H1 (cell line): ENCODE data around the gene UGT1A1. TPM values are rescaled to one million over a fixed set of nuclear protein-coding genes. Genes with fewer than 3 reads are reported as not detected.

ENCODE experiments used
- CHD7 ChIP-seq: fragments of 300-600 bp; sonication (generic); IDR thresholded peaks from 2 replicates; pipeline ENCODE4 v1.7.1; 2012; ENCODE audit warnings: low read length, moderate library complexity, mild to moderate bottlenecking, inconsistent platforms; ENCODE audit not compliant: insufficient replicate concordance
- GTF2F1 ChIP-seq: IDR thresholded peaks from 2 replicates; pipeline ENCODE4 v1.6.1; 2012; ENCODE audit warnings: low read depth, low read length, improper control_type of control experiment, borderline replicate concordance
- HDAC2 ChIP-seq, 2 experiments: fragments of 300-600 bp in 1 of 2; sonication (generic) in 1 of 2; IDR thresholded peaks; 2 replicates each; pipeline ENCODE4 v1.6.1; 2011 to 2012; ENCODE audit warnings: low read depth in 2 of 2, low read length in 2 of 2, mild to moderate bottlenecking in 2 of 2, moderate library complexity in 2 of 2, borderline replicate concordance in 1 of 2, inconsistent platforms in 1 of 2
- KDM5A ChIP-seq: fragments of 200-600 bp; IDR thresholded peaks from 2 replicates; pipeline ENCODE4 v1.7.1; 2012; ENCODE audit warnings: mild to moderate bottlenecking, low read length, inconsistent platforms, mixed read lengths
- RXRA ChIP-seq: IDR thresholded peaks from 2 replicates; pipeline ENCODE4 v1.6.1; 2011; ENCODE audit warnings: low read depth, mild to moderate bottlenecking, low read length, moderate library complexity; ENCODE audit not compliant: insufficient read depth
- ZNF274 ChIP-seq: IDR thresholded peaks from 2 replicates; pipeline ENCODE4 v1.7.0; 2012; ENCODE audit warnings: low read length, borderline replicate concordance; ENCODE audit errors: extremely low read depth
- polyA plus RNA-seq, 7 experiments: library from polyadenylated mRNA; depleted of rRNA in 3 of 7; stranded (reverse) in 5 of 7; unstranded in 2 of 7; fragments of >200 nt in 5 of 7; fragments of 200-250 nt in 2 of 7; gene quantifications; 1 replicate in 5 of 7; 2 replicates in 1 of 7; 4 replicates in 1 of 7; pipeline versions ENCODE4 v1.2.1 to v1.2.3, GENCODE V29; 2011 to 2013; ENCODE audit warnings: missing spikeins in 2 of 7, mixed read lengths in 2 of 7
- total RNA-seq: library from RNA; stranded (reverse); fragmentation: NEBNext Ultra II Directional; extraction: Animal tissue kit (Norgen Biotek cat#: 25700); gene quantifications from 2 replicates; pipeline ENCODE4 v1.2.1, GENCODE V29; 2021

The UGT1A1 gene
- total and polyA plus RNA-seq, 2 of the 8 experiments (the other 6 are each of a cell fraction or from before 2014, with no cell fraction given): not detected

- TF ChIP-seq CHD7: no peak
- TF ChIP-seq HDAC2 (IDR thresholded peaks at IDR 0.05; ENCODE audit: borderline replicate concordance in 1 of 2, low read depth in 2 of 2, low read length in 2 of 2): no peak
- TF ChIP-seq RXRA: no peak
- TF ChIP-seq KDM5A: no peak
- TF ChIP-seq GTF2F1: no peak
- TF ChIP-seq ZNF274: no peak
Observed at GRCh38 chr2:233758849-233759248, 1.2 kb upstream of the UGT1A1 start (continued).
